Mucosa of stomach (tissue), 1 donor: Measurements from ENCODE around the gene CUEDC1.

Experiments used
- H3K27me3 ChIP-seq: one replicate; pipeline ENCODE4 v1.7.0; 2013; ENCODE audit warnings: mild to moderate bottlenecking, low read length; ENCODE audit not compliant: control insufficient read depth, insufficient read depth
- H3K36me3 ChIP-seq: one replicate; pipeline ENCODE4 v1.7.0; 2013; ENCODE audit warnings: low read length; ENCODE audit not compliant: control insufficient read depth, insufficient read depth
- H3K4me1 ChIP-seq: one replicate; pipeline ENCODE4 v1.7.0; 2013; ENCODE audit warnings: mild to moderate bottlenecking, low read length; ENCODE audit not compliant: control insufficient read depth, insufficient read depth
- H3K4me3 ChIP-seq: one replicate; pipeline ENCODE4 v1.7.0; 2013; ENCODE audit warnings: low read length
- H3K9ac ChIP-seq: one replicate; pipeline ENCODE4 v1.7.0; 2013; ENCODE audit warnings: mild to moderate bottlenecking, low read length, moderate library complexity
- H3K9me3 ChIP-seq: one replicate; pipeline ENCODE4 v1.7.0; 2013; ENCODE audit warnings: mild to moderate bottlenecking, low read length, moderate library complexity; ENCODE audit not compliant: control insufficient read depth
- donor health status: Pancreatic carcinoma.

The CUEDC1 gene

GRCh38 chr17:57842280-57842679 lies 112.9 kb downstream of the CUEDC1 start:
- no peaks in the 10 kb centered on the region for H3K27me3 ChIP-seq
- H3K36me3 ChIP-seq: peaks cover 4% of the 10 kb centered on the region
- no peaks in the 10 kb centered on the region for H3K4me1 ChIP-seq
- no peaks in the 10 kb centered on the region for H3K9me3 ChIP-seq
- H3K9ac ChIP-seq: no peak overlapping the region
- H3K4me3 ChIP-seq: no peak overlapping the region

- Histone ChIP-seq H3K9me3 (no peaks in the 10 kb centered on the region), H3K9ac (no peak overlapping the region), H3K27me3 (no peaks in the 10 kb centered on the region), H3K36me3 (peaks cover 4% of the 10 kb centered on the region), H3K4me3 (no peak overlapping the region), H3K4me1 (no peaks in the 10 kb centered on the region)
Observed at GRCh38 chr17:57839571-57839923, 115.7 kb downstream of the CUEDC1 start.

GRCh38 chr17:57838857-57839570 lies 116.2 kb downstream of the CUEDC1 start:
- no peaks in the 10 kb centered on the region for H3K27me3 ChIP-seq
- H3K4me3 ChIP-seq: no peak overlapping the region
- H3K4me1 ChIP-seq: peaks cover 4% of the 10 kb centered on the region
- H3K9ac ChIP-seq: no peak overlapping the region
- H3K36me3 ChIP-seq: peaks cover 4% of the 10 kb centered on the region
- H3K9me3 ChIP-seq: no peaks in the 10 kb centered on the region

- no peaks in the 10 kb centered on the region for H3K9me3 ChIP-seq
- H3K36me3 ChIP-seq: peaks cover 4% of the 10 kb centered on the region
- H3K4me3 ChIP-seq: no peak overlapping the region
- H3K4me1 ChIP-seq: peaks cover 8% of the 10 kb centered on the region
- no peaks in the 10 kb centered on the region for H3K27me3 ChIP-seq
- H3K9ac ChIP-seq: no peak overlapping the region
Observed at GRCh38 chr17:57838453-57838852, 116.8 kb downstream of the CUEDC1 start.

- H3K4me3 ChIP-seq: no peak overlapping the region
- H3K27me3 ChIP-seq: no peaks in the 10 kb centered on the region
- no peak overlapping the region for H3K9ac ChIP-seq
- no peaks in the 10 kb centered on the region for H3K9me3 ChIP-seq
- peaks cover 4% of the 10 kb centered on the region for H3K36me3 ChIP-seq
- H3K4me1 ChIP-seq: peaks cover 19% of the 10 kb centered on the region
Observed at GRCh38 chr17:57835333-57835900, 119.8 kb downstream of the CUEDC1 start.

- no peak overlapping the region for H3K9ac ChIP-seq
- peaks cover 19% of the 10 kb centered on the region for H3K4me1 ChIP-seq
- no peak overlapping the region for H3K4me3 ChIP-seq
- no peaks in the 10 kb centered on the region for H3K9me3 ChIP-seq
- peaks cover 4% of the 10 kb centered on the region for H3K36me3 ChIP-seq
- H3K27me3 ChIP-seq: no peaks in the 10 kb centered on the region
Observed at GRCh38 chr17:57834146-57834741, 121.0 kb downstream of the CUEDC1 start.

- H3K27me3 ChIP-seq: no peaks in the 10 kb centered on the region
- no peak overlapping the region for H3K4me3 ChIP-seq
- peak overlapping the region; percentile 40 for H3K9ac ChIP-seq
- peaks cover 19% of the 10 kb centered on the region for H3K4me1 ChIP-seq
- H3K9me3 ChIP-seq: no peaks in the 10 kb centered on the region
- H3K36me3 ChIP-seq: peaks cover under 1% of the 10 kb centered on the region
Observed at GRCh38 chr17:57833179-57833939, 121.9 kb downstream of the CUEDC1 start.

GRCh38 chr17:57832314-57833178 lies 122.7 kb downstream of the CUEDC1 start:
- no peaks in the 10 kb centered on the region for H3K9me3 ChIP-seq
- no peak overlapping the region for H3K4me3 ChIP-seq
- peaks cover 19% of the 10 kb centered on the region for H3K4me1 ChIP-seq
- H3K9ac ChIP-seq: peak overlapping the region; percentile 40
- no peaks in the 10 kb centered on the region for H3K36me3 ChIP-seq
- no peaks in the 10 kb centered on the region for H3K27me3 ChIP-seq

GRCh38 chr17:57830880-57831279 lies 124.3 kb downstream of the CUEDC1 start:
- no peak overlapping the region for H3K4me3 ChIP-seq
- no peaks in the 10 kb centered on the region for H3K9me3 ChIP-seq
- no peaks in the 10 kb centered on the region for H3K36me3 ChIP-seq
- peaks cover 19% of the 10 kb centered on the region for H3K4me1 ChIP-seq
- H3K9ac ChIP-seq: no peak overlapping the region
- no peaks in the 10 kb centered on the region for H3K27me3 ChIP-seq

- H3K4me1 ChIP-seq: no peaks in the 10 kb centered on the region
- H3K4me3 ChIP-seq: no peak overlapping the region
- no peaks in the 10 kb centered on the region for H3K9me3 ChIP-seq
- peaks cover 3% of the 10 kb centered on the region for H3K27me3 ChIP-seq
- H3K9ac ChIP-seq: no peak overlapping the region
- no peaks in the 10 kb centered on the region for H3K36me3 ChIP-seq
Observed at GRCh38 chr17:57823469-57824401, 131.5 kb downstream of the CUEDC1 start.

- Histone ChIP-seq H3K4me3 (no peak overlapping the region), H3K36me3 (no peaks in the 10 kb centered on the region), H3K4me1 (no peaks in the 10 kb centered on the region), H3K9me3 (no peaks in the 10 kb centered on the region), H3K27me3 (peaks cover 3% of the 10 kb centered on the region), H3K9ac (no peak overlapping the region)
Observed at GRCh38 chr17:57819867-57820266, 135.3 kb downstream of the CUEDC1 start.
